ENCODE data around the gene BEGAIN. TPM values are rescaled to one million over a fixed set of nuclear protein-coding genes. Genes with fewer than 3 reads are reported as not detected.

The BEGAIN gene
- total and polyA plus RNA-seq, 12 donors, result 0.20 to 4.3 (median 0.83) TPM

GRCh38 chr14:100590726-100591452 lies 3.7 kb upstream of the BEGAIN start:
- H3K9me3 ChIP-seq, result no peaks in the 10 kb centered on the region
- 90 to 95% methylated on average over 14 of the region's 14 CpGs for WGBS, 2 donors
- H3K27ac ChIP-seq, result no peak overlapping the region
- no peak overlapping the region for H3K4me3 ChIP-seq
- H3K27me3 ChIP-seq, result peaks cover 0 to 84% (median 66%) of the 10 kb centered on the region in 7 donors
- intact Hi-C loops (cut with DNase I), result no loop called here
- peaks cover 2 to 17% (median 10%) of the 10 kb centered on the region in 9 donors for H3K4me1 ChIP-seq
- ATAC-seq (no peak), DNase-seq (no peak)
- TF ChIP-seq CTCF (IDR thresholded peaks at IDR 0.05), result no peak
- no peaks in the 10 kb centered on the region for H3K36me3 ChIP-seq

- Histone ChIP-seq H3K9me3 (no peaks in the 10 kb centered on the region), H3K4me3 (no peak overlapping the region), H3K4me1 (peaks cover 2 to 18% (median 10%) of the 10 kb centered on the region in 9 donors), H3K36me3 (no peaks in the 10 kb centered on the region), H3K27me3 (peaks cover 0 to 88% (median 65%) of the 10 kb centered on the region in 7 donors), H3K27ac (no peak overlapping the region)
- whole genome bisulfite sequencing, 2 donors, result 76 to 81% methylated on average over 8 of the region's 8 CpGs
- ATAC-seq (no peak), DNase-seq (no peak)
- TF ChIP-seq CTCF (IDR thresholded peaks at IDR 0.05), result no peak
- intact Hi-C loops (cut with DNase I), result no loop called here
These were observed 2.7 kb upstream of the BEGAIN start for GRCh38 chr14:100589760-100590469.

- H3K4me3 ChIP-seq, result no peak overlapping the region
- DNase-seq (no peak), ATAC-seq (no peak)
- no peak for TF ChIP-seq CTCF (IDR thresholded peaks at IDR 0.05)
- H3K4me1 ChIP-seq, result peaks cover 2 to 18% (median 10%) of the 10 kb centered on the region in 9 donors
- WGBS, 2 donors, result 67 to 76% methylated on average over 7 to 13 of the region's 13 CpGs
- no peaks in the 10 kb centered on the region for H3K36me3 ChIP-seq
- no peaks in the 10 kb centered on the region for H3K9me3 ChIP-seq
- H3K27me3 ChIP-seq, result peaks cover 0 to 81% (median 63%) of the 10 kb centered on the region in 7 donors
- intact Hi-C loops (cut with DNase I), result no loop called here
- H3K27ac ChIP-seq, result no peak overlapping the region
These were observed 2.0 kb upstream of the BEGAIN start for GRCh38 chr14:100589071-100589759.

- H3K9me3 ChIP-seq, result no peaks in the 10 kb centered on the region
- intact Hi-C loops (cut with DNase I), result no loop called here
- H3K4me1 ChIP-seq, result peaks cover 2 to 18% (median 10%) of the 10 kb centered on the region in 9 donors
- 67 to 70% methylated on average over 10 of the region's 10 CpGs for WGBS, 2 donors
- ATAC-seq (no peak), DNase-seq (no peak)
- H3K27me3 ChIP-seq, result peaks cover 0 to 76% (median 58%) of the 10 kb centered on the region in 7 donors
- no peak for TF ChIP-seq CTCF (IDR thresholded peaks at IDR 0.05)
- no peaks in the 10 kb centered on the region for H3K36me3 ChIP-seq
- H3K4me3 ChIP-seq, result no peak overlapping the region
- no peak overlapping the region for H3K27ac ChIP-seq
These were observed 1.5 kb upstream of the BEGAIN start for GRCh38 chr14:100588671-100589070.
